ENCODE results near the gene FAM237A. TPM values are rescaled to one million over a fixed set of nuclear protein-coding genes. Genes with fewer than 3 reads are reported as not detected.

The FAM237A gene
- total RNA-seq, 4 donors from 2014 or later: not detected

DNA sequence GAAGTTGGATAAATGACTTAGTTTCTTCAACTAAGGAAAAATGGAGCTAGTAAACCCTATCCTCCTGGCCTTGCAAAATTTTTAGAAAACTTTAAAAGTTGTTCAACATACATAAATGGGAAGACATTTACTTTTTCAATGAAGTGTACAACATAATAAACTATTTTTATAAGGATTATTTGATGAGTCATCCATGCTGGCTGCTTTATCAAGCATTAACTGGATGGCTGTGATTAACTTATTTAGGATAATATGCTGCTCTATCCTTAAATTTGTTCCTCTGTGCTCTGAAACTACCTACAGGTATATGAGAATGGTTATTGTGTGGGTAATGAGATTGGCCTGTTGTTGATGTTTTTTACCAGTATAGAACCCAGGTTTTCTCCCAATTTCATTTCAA lies 54.6 kb downstream of the FAM237A start:
- H3K36me3 ChIP-seq: no peaks in the 10 kb centered on the region
- intact Hi-C loops (cut with DNase I): loop anchor here (10.0 kb wide), 1 partner anchor 88 kb away; no protein-coding TSS in a partner anchor
- peaks cover 0 to 16% (median 0%) of the 10 kb centered on the region in 4 donors for H3K27me3 ChIP-seq
- H3K4me1 ChIP-seq: no peaks in the 10 kb centered on the region
- H3K9me3 ChIP-seq: no peaks in the 10 kb centered on the region
- TF ChIP-seq, protein P1, sequence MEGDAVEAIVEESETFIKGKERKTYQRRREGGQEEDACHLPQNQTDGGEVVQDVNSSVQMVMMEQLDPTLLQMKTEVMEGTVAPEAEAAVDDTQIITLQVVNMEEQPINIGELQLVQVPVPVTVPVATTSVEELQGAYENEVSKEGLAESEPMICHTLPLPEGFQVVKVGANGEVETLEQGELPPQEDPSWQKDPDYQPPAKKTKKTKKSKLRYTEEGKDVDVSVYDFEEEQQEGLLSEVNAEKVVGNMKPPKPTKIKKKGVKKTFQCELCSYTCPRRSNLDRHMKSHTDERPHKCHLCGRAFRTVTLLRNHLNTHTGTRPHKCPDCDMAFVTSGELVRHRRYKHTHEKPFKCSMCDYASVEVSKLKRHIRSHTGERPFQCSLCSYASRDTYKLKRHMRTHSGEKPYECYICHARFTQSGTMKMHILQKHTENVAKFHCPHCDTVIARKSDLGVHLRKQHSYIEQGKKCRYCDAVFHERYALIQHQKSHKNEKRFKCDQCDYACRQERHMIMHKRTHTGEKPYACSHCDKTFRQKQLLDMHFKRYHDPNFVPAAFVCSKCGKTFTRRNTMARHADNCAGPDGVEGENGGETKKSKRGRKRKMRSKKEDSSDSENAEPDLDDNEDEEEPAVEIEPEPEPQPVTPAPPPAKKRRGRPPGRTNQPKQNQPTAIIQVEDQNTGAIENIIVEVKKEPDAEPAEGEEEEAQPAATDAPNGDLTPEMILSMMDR (IDR thresholded peaks at IDR 0.05): no peak
- no peak for TF ChIP-seq POLR2A (IDR thresholded peaks at IDR 0.05)
- no peak overlapping the region for H3K27ac ChIP-seq
- DNase-seq: no peak
- H3K4me3 ChIP-seq: no peak overlapping the region

DNA sequence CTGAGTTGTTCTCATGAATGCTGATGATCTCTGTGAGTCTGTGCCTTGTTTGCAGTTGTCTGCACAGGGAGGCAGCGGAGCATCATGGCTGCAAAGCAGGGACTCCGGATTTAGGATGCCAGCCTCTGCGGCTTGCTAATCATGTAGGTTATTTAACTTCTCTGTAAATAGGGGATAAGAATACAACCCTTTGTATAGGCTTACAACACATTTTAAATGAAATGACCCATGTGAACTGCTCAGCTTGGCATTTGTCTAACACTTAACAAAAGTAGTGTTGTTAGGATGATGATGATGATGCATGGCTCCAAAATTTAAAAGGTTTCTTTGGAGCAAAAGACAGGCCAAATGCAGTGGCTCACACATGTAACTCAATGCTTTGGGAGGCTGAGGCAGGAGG lies 56.5 kb downstream of the FAM237A start:
- 80 to 83% methylated on average over 3 of the region's 3 CpGs for WGBS, 2 donors
- DNase-seq: no peak
- Histone ChIP-seq H3K9me3 (no peaks in the 10 kb centered on the region), H3K4me3 (no peak overlapping the region), H3K36me3 (no peaks in the 10 kb centered on the region), H3K4me1 (no peaks in the 10 kb centered on the region), H3K27me3 (peaks cover 0 to 18% (median 0%) of the 10 kb centered on the region in 4 donors), H3K27ac (no peak overlapping the region)
- intact Hi-C loops (cut with DNase I): loop anchor here (10.0 kb wide), 1 partner anchor 86 kb away; no protein-coding TSS in a partner anchor
- TF ChIP-seq, protein P1 (IDR thresholded peaks at IDR 0.05): no peak
- no peak for TF ChIP-seq POLR2A (IDR thresholded peaks at IDR 0.05)

Other genes starting within 250 kb of the FAM237A start
- 10 to 100 TPM in 1 of 4 donors, 1 to 10 TPM in 2, under 1 TPM in 1; 0.95 to 10.1 (median 6.6) TPM for gene ADAM23, start 199.0 kb upstream of the FAM237A start, total RNA-seq
- gene DYTN, start 75.9 kb downstream of the FAM237A start, total RNA-seq: not detected
- gene MDH1B, start 122.8 kb downstream of the FAM237A start, total RNA-seq: under 1 TPM in 3 of 4 donors, not detected in 1; 0.38 to 0.85 (median 0.61) TPM
- gene FASTKD2, start 123.1 kb downstream of the FAM237A start, total RNA-seq: 10 to 100 TPM; 18.4 to 39.3 (median 30.2) TPM

All from esophagus squamous epithelium (tissue), 5 donors.